Activated CD4-positive, alpha-beta T cell treated with anti-CD3 and anti-CD28 coated beads, Interleukin-2, amount 10 ng/mL, durations not matched to agents 24 days and 14 days (primary cell): ENCODE data around the gene REXO5. TPM values are rescaled to one million over a fixed set of nuclear protein-coding genes. Genes with fewer than 3 reads are reported as not detected.
"Not testable (repeated sequence)": the region's sequence is repeated elsewhere in the genome, so short reads cannot be mapped to it uniquely, and the experiment has no call there.

Source experiments
- DNase-seq: peaks from one replicate; pipeline ENCODE4 v3.0.0; 2022
- H3K27ac Mint-ChIP-seq: one replicate; pipeline ENCODE4 v1.8.0; 2022; ENCODE audit warnings: mild to moderate bottlenecking, mixed read lengths
- H3K27me3 Mint-ChIP-seq: one replicate; pipeline ENCODE4 v1.8.0; 2022; ENCODE audit warnings: mixed read lengths
- H3K36me3 Mint-ChIP-seq: one replicate; pipeline ENCODE4 v1.8.0; 2022; ENCODE audit warnings: low read depth, mild to moderate bottlenecking, mixed read lengths
- H3K4me1 Mint-ChIP-seq: one replicate; pipeline ENCODE4 v1.8.0; 2021; ENCODE audit warnings: mixed read lengths
- H3K4me3 Mint-ChIP-seq: one replicate; pipeline ENCODE4 v1.8.0; 2022; ENCODE audit warnings: mild to moderate bottlenecking, moderate library complexity, mixed read lengths
- H3K9me3 Mint-ChIP-seq: one replicate; pipeline ENCODE4 v1.8.0; 2021; ENCODE audit warnings: mixed read lengths
- intact Hi-C: fragments of 100-400 bp; cut with micrococcal nuclease; formaldehyde crosslinking; loops from one replicate; pipeline ENCODE4 v1.15.1; 2023
- total RNA-seq: library from RNA; stranded (reverse); gene quantifications from 2 replicates; pipeline ENCODE4 v1.2.3, GENCODE V29; 2022

Gene REXO5
- total RNA-seq, 1 donor from 2014 or later: 11.7 TPM

- peaks cover 17% of the 10 kb centered on the region for H3K36me3 Mint-ChIP-seq
- no peaks in the 10 kb centered on the region for H3K9me3 Mint-ChIP-seq
- intact Hi-C loops: no loop called here
- H3K4me1 Mint-ChIP-seq: peaks cover 35% of the 10 kb centered on the region
- DNase-seq: no peak
- no peak overlapping the region for H3K27ac Mint-ChIP-seq
- no peaks in the 10 kb centered on the region for H3K27me3 Mint-ChIP-seq
- no peak overlapping the region for H3K4me3 Mint-ChIP-seq
These were observed 41.2 kb downstream of the REXO5 start for GRCh38 chr16:20847550-20847949.

DNA sequence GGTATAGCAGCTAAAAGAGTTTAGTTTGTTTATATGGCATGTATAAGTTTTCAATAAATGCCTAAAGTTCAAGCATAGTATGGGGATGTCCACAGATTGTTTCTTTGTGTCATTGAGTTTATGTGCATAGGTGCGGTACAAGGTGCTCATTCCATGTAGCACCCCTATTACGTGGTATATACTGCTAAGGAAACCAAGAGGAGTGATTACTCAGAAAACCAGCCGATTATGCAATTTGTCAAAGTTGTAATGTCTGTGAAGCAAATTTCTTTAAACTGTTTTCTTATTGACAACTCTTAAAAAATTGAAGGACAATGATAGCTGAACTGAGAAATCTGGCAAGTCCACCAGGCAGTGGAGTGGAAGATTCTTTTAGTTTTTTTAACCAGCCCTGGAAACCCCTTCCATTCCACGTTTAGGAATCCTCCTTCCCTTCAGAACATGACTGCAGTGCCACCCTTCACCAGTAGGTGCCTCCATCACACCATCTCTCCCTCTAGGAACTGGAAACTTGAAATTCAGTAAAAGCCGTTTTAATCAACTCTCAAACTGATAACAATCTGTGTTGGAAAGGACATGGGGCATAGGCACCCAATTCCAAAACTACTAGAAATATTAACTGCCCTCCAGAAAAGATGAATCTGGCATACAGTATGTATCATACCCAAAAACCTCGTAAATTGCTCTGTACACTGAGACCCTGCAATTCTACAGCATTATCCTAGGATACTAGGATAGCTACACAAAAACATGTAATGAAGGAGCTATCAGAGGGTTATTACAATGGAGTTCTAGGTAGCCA is 43.5 kb downstream of the REXO5 start:
- intact Hi-C loops: loop anchor here (1.0 to 2.0 kb wide), 4 partner anchors 43 to 234 kb away; partner anchors contain the start of genes ERI2 and REXO5
- no peaks in the 10 kb centered on the region for H3K27me3 Mint-ChIP-seq
- H3K4me3 Mint-ChIP-seq: no peak overlapping the region
- H3K9me3 Mint-ChIP-seq: no peaks in the 10 kb centered on the region
- peak; percentile 91 for DNase-seq
- H3K27ac Mint-ChIP-seq: peak overlapping the region; percentile 41
- peaks cover 25% of the 10 kb centered on the region for H3K4me1 Mint-ChIP-seq
- peaks cover 12% of the 10 kb centered on the region for H3K36me3 Mint-ChIP-seq

- no peak for DNase-seq
- H3K4me1 Mint-ChIP-seq: peaks cover 21% of the 10 kb centered on the region
- no peak overlapping the region for H3K27ac Mint-ChIP-seq
- H3K9me3 Mint-ChIP-seq: no peaks in the 10 kb centered on the region
- no peak overlapping the region for H3K4me3 Mint-ChIP-seq
- intact Hi-C loops: loop anchor here (1.0 to 2.0 kb wide), 4 partner anchors 44 to 232 kb away; partner anchors contain the start of genes ERI2 and REXO5
- H3K36me3 Mint-ChIP-seq: peaks cover 14% of the 10 kb centered on the region
- H3K27me3 Mint-ChIP-seq: no peaks in the 10 kb centered on the region
These were observed 44.7 kb downstream of the REXO5 start for GRCh38 chr16:20850981-20851380.

GRCh38 chr16:20851601-20852000 is 45.3 kb downstream of the REXO5 start:
- intact Hi-C loops: loop anchor here (2.0 kb wide), 3 partner anchors 45 to 149 kb away; partner anchors contain the start of genes ERI2 and REXO5
- peaks cover 24% of the 10 kb centered on the region for H3K4me1 Mint-ChIP-seq
- DNase-seq: no peak
- H3K27ac Mint-ChIP-seq: no peak overlapping the region
- no peaks in the 10 kb centered on the region for H3K9me3 Mint-ChIP-seq
- H3K4me3 Mint-ChIP-seq: no peak overlapping the region
- H3K27me3 Mint-ChIP-seq: no peaks in the 10 kb centered on the region
- peaks cover 14% of the 10 kb centered on the region for H3K36me3 Mint-ChIP-seq

DNA sequence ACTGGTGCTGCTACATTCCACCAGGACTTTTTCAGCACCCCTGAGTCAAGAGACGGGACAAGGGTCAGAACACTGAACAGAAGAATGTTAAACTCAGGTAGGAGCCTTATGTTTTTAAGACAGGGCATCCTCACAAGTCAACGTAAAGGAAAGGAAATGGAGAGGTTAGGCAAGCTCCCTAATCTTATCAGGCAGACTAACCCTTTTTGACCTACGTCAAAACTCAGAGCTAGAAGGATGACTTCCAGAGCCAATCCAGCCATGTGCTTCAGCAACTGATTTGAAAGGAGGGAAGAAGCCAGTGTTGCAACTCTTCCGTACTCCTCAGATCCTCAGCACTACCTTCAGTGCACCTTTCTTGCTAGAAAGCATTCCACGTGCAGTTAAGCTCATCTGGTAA is 46.8 kb downstream of the REXO5 start:
- H3K27me3 Mint-ChIP-seq: no peaks in the 10 kb centered on the region
- H3K36me3 Mint-ChIP-seq: peaks cover 21% of the 10 kb centered on the region
- no peaks in the 10 kb centered on the region for H3K9me3 Mint-ChIP-seq
- H3K27ac Mint-ChIP-seq: no peak overlapping the region
- DNase-seq: no peak
- H3K4me1 Mint-ChIP-seq: peaks cover 30% of the 10 kb centered on the region
- intact Hi-C loops: no loop called here
- no peak overlapping the region for H3K4me3 Mint-ChIP-seq

DNA sequence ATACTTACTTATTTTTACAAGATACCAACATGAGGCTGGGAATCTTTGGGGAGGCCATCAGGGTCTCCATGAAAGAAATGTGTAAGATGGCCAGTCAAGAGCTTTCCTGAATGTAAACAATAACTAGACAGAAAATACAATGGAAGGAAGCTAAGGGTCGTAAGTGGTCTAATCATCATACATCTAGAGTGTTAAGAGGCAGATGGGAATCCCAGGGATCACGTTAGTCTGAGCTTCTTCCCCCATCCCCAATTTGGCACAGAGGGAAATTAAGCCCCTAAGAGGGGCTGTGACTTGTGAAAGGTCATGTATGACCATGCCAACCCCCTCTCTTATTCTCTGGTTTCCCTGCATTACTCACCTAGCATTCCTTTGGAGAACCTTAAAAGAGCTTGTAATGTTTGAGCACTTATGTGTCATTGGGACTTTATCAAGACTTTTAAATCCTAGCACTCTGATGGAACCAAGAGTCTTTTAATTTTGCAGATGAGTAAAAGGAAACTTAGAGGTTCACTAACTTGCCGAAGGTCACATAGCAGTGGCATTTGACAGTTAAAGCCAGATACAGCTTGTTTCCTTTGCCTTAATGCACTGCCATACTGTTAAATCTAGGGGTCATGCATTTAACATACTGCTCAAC is 47.8 kb downstream of the REXO5 start:
- H3K36me3 Mint-ChIP-seq: peaks cover 24% of the 10 kb centered on the region
- intact Hi-C loops: no loop called here
- no peak overlapping the region for H3K4me3 Mint-ChIP-seq
- H3K27ac Mint-ChIP-seq: no peak overlapping the region
- H3K4me1 Mint-ChIP-seq: peaks cover 30% of the 10 kb centered on the region
- no peak for DNase-seq
- no peaks in the 10 kb centered on the region for H3K9me3 Mint-ChIP-seq
- no peaks in the 10 kb centered on the region for H3K27me3 Mint-ChIP-seq

DNA sequence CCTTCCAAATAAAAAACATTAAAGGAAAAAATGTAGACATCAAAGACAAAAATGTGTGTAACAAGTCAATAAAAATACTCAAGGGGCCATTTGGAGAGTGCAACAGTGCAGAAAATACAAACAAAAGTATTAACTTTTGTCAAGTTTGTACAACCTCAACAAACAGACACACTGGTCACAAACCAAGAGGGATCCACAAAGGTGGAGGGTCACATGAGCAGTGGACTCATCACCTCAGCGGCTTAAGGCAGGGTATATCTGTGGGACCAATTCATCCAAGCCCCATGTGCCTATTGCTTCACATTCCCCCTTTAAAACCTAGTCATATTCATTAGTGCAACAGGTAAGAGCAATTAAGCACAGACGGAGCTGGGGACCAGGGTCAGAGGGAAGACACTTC is 48.6 kb downstream of the REXO5 start:
- intact Hi-C loops: no loop called here
- no peaks in the 10 kb centered on the region for H3K27me3 Mint-ChIP-seq
- DNase-seq: no peak
- H3K9me3 Mint-ChIP-seq: no peaks in the 10 kb centered on the region
- H3K4me1 Mint-ChIP-seq: peaks cover 26% of the 10 kb centered on the region
- H3K36me3 Mint-ChIP-seq: peaks cover 31% of the 10 kb centered on the region
- no peak overlapping the region for H3K4me3 Mint-ChIP-seq
- H3K27ac Mint-ChIP-seq: no peak overlapping the region

GRCh38 chr16:20857281-20857680 is 51.0 kb downstream of the REXO5 start:
- Mint-ChIP-seq H3K27me3 (no peaks in the 10 kb centered on the region), H3K4me1 (peaks cover 22% of the 10 kb centered on the region), H3K4me3 (no peak overlapping the region), H3K36me3 (peaks cover 49% of the 10 kb centered on the region), H3K9me3 (no peaks in the 10 kb centered on the region), H3K27ac (no peak overlapping the region)
- intact Hi-C loops: no loop called here
- DNase-seq: no peak

DNA sequence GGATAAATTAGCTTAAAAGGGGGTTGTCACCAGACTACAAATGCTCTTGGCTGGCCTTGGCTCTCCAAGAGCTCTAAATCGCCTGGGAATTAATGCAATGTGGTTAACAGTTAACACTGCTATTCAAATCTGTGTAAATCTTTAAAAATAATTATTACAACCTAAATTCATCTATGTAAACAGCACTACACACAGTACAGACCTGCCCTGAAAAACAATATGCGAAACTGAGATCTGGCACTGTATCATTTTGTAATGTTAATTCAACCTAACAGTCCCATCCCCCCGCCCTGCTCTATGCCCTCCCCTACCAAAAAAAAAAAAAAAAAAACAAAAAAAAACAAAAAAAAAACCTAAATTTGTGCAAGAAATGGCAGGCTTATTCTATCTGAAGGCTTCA is 52.9 kb downstream of the REXO5 start:
- intact Hi-C loops: no loop called here
- peaks cover 55% of the 10 kb centered on the region for H3K36me3 Mint-ChIP-seq
- H3K27ac Mint-ChIP-seq: no peak overlapping the region

DNA sequence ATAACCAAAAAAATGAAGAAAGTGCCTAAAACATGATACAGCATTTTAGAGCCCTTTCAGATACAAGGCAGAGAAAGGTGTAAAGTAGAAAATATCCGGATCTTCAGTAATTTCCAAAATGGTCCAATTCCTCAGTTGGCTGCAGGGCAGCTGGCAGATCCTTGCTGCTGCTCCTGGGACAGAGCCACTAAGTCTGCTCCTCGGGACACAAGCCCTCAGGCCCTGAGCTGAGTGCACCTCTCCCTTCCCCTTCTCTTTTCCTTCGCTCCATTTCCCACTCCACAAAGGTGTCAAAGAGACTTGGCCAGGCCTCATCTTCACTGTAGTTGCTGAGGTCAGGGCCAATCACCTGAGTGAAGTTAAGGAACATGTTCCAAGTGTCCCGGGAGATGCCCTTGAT is 53.4 kb downstream of the REXO5 start:
- Mint-ChIP-seq H3K4me1 (peaks cover 24% of the 10 kb centered on the region), H3K36me3 (peaks cover 57% of the 10 kb centered on the region), H3K4me3 (no peak overlapping the region), H3K27ac (no peak overlapping the region), H3K9me3 (peaks cover 4% of the 10 kb centered on the region), H3K27me3 (no peaks in the 10 kb centered on the region)
- intact Hi-C loops: no loop called here
- no peak for DNase-seq

More for the DNA sequence above, 52.9 kb downstream of the REXO5 start:
- no peak for DNase-seq
- peaks cover 21% of the 10 kb centered on the region for H3K4me1 Mint-ChIP-seq
- no peak overlapping the region for H3K4me3 Mint-ChIP-seq
- H3K9me3 Mint-ChIP-seq: peaks cover 4% of the 10 kb centered on the region
- no peaks in the 10 kb centered on the region for H3K27me3 Mint-ChIP-seq

DNA sequence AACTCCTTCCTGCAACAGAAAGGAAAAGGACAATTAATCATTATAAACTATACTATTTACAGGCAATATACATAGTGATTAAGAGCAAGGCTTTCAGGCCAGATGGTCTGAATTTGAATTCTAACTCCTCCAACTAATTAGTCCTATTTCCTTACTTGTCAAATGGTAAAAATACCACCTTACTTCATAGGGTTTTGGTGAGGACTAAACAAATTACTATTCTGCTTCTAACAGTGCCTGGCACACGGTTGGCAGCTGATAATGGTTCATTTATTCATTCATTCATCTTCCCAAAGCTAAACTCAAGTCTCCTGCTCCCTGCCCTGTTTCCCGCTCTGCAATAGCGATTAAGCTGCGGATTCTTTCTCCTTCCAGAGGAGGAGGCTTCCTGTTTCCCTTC is 54.0 kb downstream of the REXO5 start:
- Mint-ChIP-seq H3K27me3 (no peaks in the 10 kb centered on the region), H3K36me3 (peaks cover 55% of the 10 kb centered on the region), H3K4me1 (peaks cover 22% of the 10 kb centered on the region), H3K9me3 (peaks cover 4% of the 10 kb centered on the region), H3K27ac (peak overlapping the region; percentile 71), H3K4me3 (no peak overlapping the region)
- intact Hi-C loops: no loop called here
- DNase-seq: no peak

DNA sequence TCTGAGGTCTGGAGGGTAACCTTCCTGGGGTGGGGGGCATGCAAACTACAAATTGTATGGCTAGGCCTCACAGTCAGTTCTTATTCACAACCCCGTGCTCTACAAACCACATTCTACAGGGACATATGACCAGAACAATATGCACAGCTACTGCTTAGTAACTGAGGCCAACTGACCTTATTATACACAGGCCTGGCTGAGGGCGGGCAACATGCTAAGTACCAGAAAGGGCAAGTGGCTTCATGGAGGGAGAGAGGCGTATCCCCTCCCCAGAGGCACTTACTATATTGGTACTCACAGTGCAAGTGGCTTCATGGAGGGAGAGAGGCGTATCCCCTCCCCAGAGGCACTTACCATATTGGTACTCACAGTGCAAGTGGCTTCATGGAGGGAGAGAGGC is 54.7 kb downstream of the REXO5 start:
- intact Hi-C loops, H3K4me3 Mint-ChIP-seq, DNase-seq, H3K9me3 Mint-ChIP-seq, H3K27me3 Mint-ChIP-seq, H3K27ac Mint-ChIP-seq: not testable (repeated sequence)
- peaks cover 55% of the 10 kb centered on the region for H3K36me3 Mint-ChIP-seq
- H3K4me1 Mint-ChIP-seq: peaks cover 28% of the 10 kb centered on the region

GRCh38 chr16:20862162-20862960 is 56.0 kb downstream of the REXO5 start:
- H3K27ac Mint-ChIP-seq: no peak overlapping the region
- no peaks in the 10 kb centered on the region for H3K27me3 Mint-ChIP-seq
- peaks cover 24% of the 10 kb centered on the region for H3K4me1 Mint-ChIP-seq
- H3K4me3 Mint-ChIP-seq: no peak overlapping the region
- no peak for DNase-seq
- H3K9me3 Mint-ChIP-seq: peaks cover 4% of the 10 kb centered on the region
- intact Hi-C loops: no loop called here
- H3K36me3 Mint-ChIP-seq: peaks cover 53% of the 10 kb centered on the region

GRCh38 chr16:20864376-20864775 is 58.0 kb downstream of the REXO5 start:
- DNase-seq, H3K9me3 Mint-ChIP-seq, intact Hi-C loops, H3K27me3 Mint-ChIP-seq, H3K27ac Mint-ChIP-seq, H3K4me3 Mint-ChIP-seq: not testable (repeated sequence)
- peaks cover 34% of the 10 kb centered on the region for H3K4me1 Mint-ChIP-seq
- peaks cover 50% of the 10 kb centered on the region for H3K36me3 Mint-ChIP-seq
